H9 (cell line): ENCODE measurements around the gene SELENOS. TPM values are rescaled to one million over a fixed set of nuclear protein-coding genes. Genes with fewer than 3 reads are reported as not detected.

Experiments used
- DNase-seq: peaks from one replicate; pipeline ENCODE4 v3.0.0-alpha.2; 2017
- H2AFZ ChIP-seq: one replicate; pipeline ENCODE4 v1.6.1; 2013; ENCODE audit warnings: mild to moderate bottlenecking, low read length, control low read depth, moderate library complexity
- H2AK5ac ChIP-seq: 2 replicates; pipeline ENCODE4 v1.6.1; 2013; ENCODE audit warnings: low read length, control low read depth, mixed read lengths; ENCODE audit not compliant: insufficient read length
- H2BK120ac ChIP-seq: one replicate; pipeline ENCODE4 v1.6.1; 2013; ENCODE audit warnings: low read depth, mild to moderate bottlenecking, low read length, control low read depth, inconsistent platforms; ENCODE audit not compliant: poor library complexity, severe bottlenecking
- H2BK12ac ChIP-seq: 2 replicates; pipeline ENCODE4 v1.6.1; 2013; ENCODE audit warnings: low read length, control low read depth, mixed read lengths, low read depth; ENCODE audit not compliant: insufficient read length
- H2BK15ac ChIP-seq: 2 replicates; pipeline ENCODE4 v1.6.1; 2013; ENCODE audit warnings: low read depth, low read length, control low read depth
- H2BK20ac ChIP-seq: one replicate; pipeline ENCODE4 v1.6.1; 2013; ENCODE audit warnings: low read depth, mild to moderate bottlenecking, low read length, control low read depth, inconsistent platforms; ENCODE audit not compliant: poor library complexity, severe bottlenecking
- H2BK5ac ChIP-seq: 2 replicates; pipeline ENCODE4 v1.6.1; 2013; ENCODE audit warnings: low read length, control low read depth, mixed read lengths; ENCODE audit not compliant: insufficient read length
- H3K14ac ChIP-seq: 2 replicates; pipeline ENCODE4 v1.6.1; 2013; ENCODE audit warnings: low read length, control low read depth; ENCODE audit not compliant: insufficient read depth
- H3K18ac ChIP-seq: 2 replicates; pipeline ENCODE4 v1.6.1; 2013; ENCODE audit warnings: low read depth, mild to moderate bottlenecking, mixed read lengths, low read length, control low read depth; ENCODE audit not compliant: insufficient read length
- H3K23ac ChIP-seq: 2 replicates; pipeline ENCODE4 v1.6.1; 2013; ENCODE audit warnings: low read length, control low read depth, mixed read lengths, low read depth; ENCODE audit not compliant: insufficient read length
- H3K23me2 ChIP-seq: 2 replicates; pipeline ENCODE4 v1.6.1; 2013; ENCODE audit warnings: low read depth, mild to moderate bottlenecking, mixed read lengths, low read length, control low read depth; ENCODE audit not compliant: insufficient read length, poor library complexity, severe bottlenecking
- H3K27ac ChIP-seq: 2 replicates; pipeline ENCODE4 v1.5.1; 2013; ENCODE audit warnings: low read length, control low read depth, mixed read lengths, low read depth; ENCODE audit not compliant: insufficient read length
- H3K27me3 ChIP-seq: 2 replicates; pipeline ENCODE4 v1.6.1; 2013; ENCODE audit warnings: low read length, control low read depth, inconsistent platforms; ENCODE audit not compliant: insufficient read depth
- H3K4ac ChIP-seq: 2 replicates; pipeline ENCODE4 v1.6.1; 2013; ENCODE audit warnings: low read depth, mild to moderate bottlenecking, control low read depth, inconsistent platforms, low read length, moderate library complexity
- H3K4me1 ChIP-seq: 2 replicates; pipeline ENCODE4 v1.6.1; 2013; ENCODE audit warnings: low read length, control low read depth, inconsistent platforms; ENCODE audit not compliant: insufficient read depth
- H3K4me2 ChIP-seq: 2 replicates; pipeline ENCODE4 v1.6.1; 2013; ENCODE audit warnings: low read length, control low read depth, mixed read lengths; ENCODE audit not compliant: insufficient read length, insufficient read depth
- H3K56ac ChIP-seq: 2 replicates; pipeline ENCODE4 v1.6.1; 2013; ENCODE audit warnings: low read depth, mild to moderate bottlenecking, mixed read lengths, low read length, control low read depth; ENCODE audit not compliant: insufficient read length
- H3K79me1 ChIP-seq: 2 replicates; pipeline ENCODE4 v1.6.1; 2013; ENCODE audit warnings: low read depth, mild to moderate bottlenecking, moderate library complexity, low read length, control low read depth, inconsistent platforms; ENCODE audit not compliant: insufficient read depth, poor library complexity, severe bottlenecking
- H3K79me2 ChIP-seq: 2 replicates; pipeline ENCODE4 v1.6.1; 2013; ENCODE audit warnings: low read length, control low read depth, inconsistent platforms; ENCODE audit not compliant: insufficient read depth
- H3K9ac ChIP-seq: 2 replicates; pipeline ENCODE4 v1.6.1; 2013; ENCODE audit warnings: low read length, control low read depth, mixed read lengths; ENCODE audit not compliant: insufficient read length; ENCODE audit errors: extremely low read depth
- H3K9me3 ChIP-seq: one replicate; pipeline ENCODE4 v1.6.1; 2013; ENCODE audit warnings: low read depth, low read length, inconsistent platforms; ENCODE audit not compliant: control insufficient read depth
- H3T11ph ChIP-seq: one replicate; pipeline ENCODE4 v1.6.1; 2013; ENCODE audit warnings: mild to moderate bottlenecking, low read length, control low read depth, inconsistent platforms
- H4K20me1 ChIP-seq: one replicate; pipeline ENCODE4 v1.6.1; 2013; ENCODE audit not compliant: control insufficient read depth, insufficient read length, insufficient read depth
- H4K5ac ChIP-seq: 2 replicates; pipeline ENCODE4 v1.6.1; 2013; ENCODE audit warnings: low read depth, mild to moderate bottlenecking, mixed read lengths, low read length, control low read depth; ENCODE audit not compliant: insufficient read length
- H4K8ac ChIP-seq: replicated peaks from 2 replicates; pipeline ENCODE4 v1.6.1; 2013; ENCODE audit warnings: low read length, control low read depth, mixed read lengths, low read depth; ENCODE audit not compliant: insufficient read length
- H4K91ac ChIP-seq: 2 replicates; pipeline ENCODE4 v1.6.1; 2013; ENCODE audit warnings: low read depth, mild to moderate bottlenecking, moderate library complexity, mixed read lengths, low read length, control low read depth; ENCODE audit not compliant: insufficient read length
- H3K27ac Mint-ChIP-seq, 3 experiments: 2 replicates in 2 of 3; 3 replicates in 1 of 3; pipeline ENCODE4 v1.8.0; 2020 to 2021; ENCODE audit warnings: mixed read lengths in 3 of 3, mild to moderate bottlenecking in 1 of 3, moderate library complexity in 1 of 3
- H3K27me3 Mint-ChIP-seq: 2 replicates; pipeline ENCODE4 v1.8.0; 2021; ENCODE audit warnings: low read depth, mild to moderate bottlenecking, moderate library complexity, mixed read lengths
- H3K36me3 Mint-ChIP-seq, 3 experiments: 2 replicates in 2 of 3; 3 replicates in 1 of 3; pipeline ENCODE4 v1.8.0; 2020 to 2021; ENCODE audit warnings: low read depth in 3 of 3, mixed read lengths in 3 of 3; ENCODE audit not compliant: insufficient read depth in 1 of 3
- H3K4me1 Mint-ChIP-seq, 2 experiments: 2 replicates each; pipeline ENCODE4 v1.8.0; 2020; ENCODE audit warnings: mixed read lengths in 2 of 2
- H3K4me3 Mint-ChIP-seq, 2 experiments: 2 replicates in 1 of 2; 3 replicates in 1 of 2; pipeline ENCODE4 v1.8.0; 2020 to 2021; ENCODE audit warnings: mild to moderate bottlenecking in 2 of 2, mixed read lengths in 2 of 2, moderate library complexity in 1 of 2
- H3K9me3 Mint-ChIP-seq, 2 experiments: 2 replicates in 1 of 2; 3 replicates in 1 of 2; pipeline ENCODE4 v1.8.0; 2020; ENCODE audit warnings: mild to moderate bottlenecking in 2 of 2, mixed read lengths in 2 of 2, moderate library complexity in 1 of 2
- WGBS: extraction: QIAGEN DNeasy Blood & Tissue Kit; methylation state at CpG from one replicate; pipeline ENCODE4 v1.1.7; 2013; ENCODE audit warnings: missing lambda C conversion rate, low lambda C conversion rate, mixed read lengths; ENCODE audit not compliant: insufficient read length; ENCODE audit errors: extremely low coverage; 5-methylcytosine and 5-hydroxymethylcytosine counted together
- total RNA-seq: library from RNA; stranded (reverse); gene quantifications from 2 replicates; pipeline ENCODE4 v1.2.1, GENCODE V29; 2021
- TF ChIP-seq, protein P1 (sequence below): fragments of 200-600 bp; sonication (generic); conservative IDR thresholded peaks from 3 replicates; pipeline ENCODE4 v1.8.0; 2021; ENCODE audit warnings: antibody characterized with exemption, mild to moderate bottlenecking

Gene SELENOS
- total RNA-seq, 1 experiment from 2014 or later: 57.7 TPM

DNA sequence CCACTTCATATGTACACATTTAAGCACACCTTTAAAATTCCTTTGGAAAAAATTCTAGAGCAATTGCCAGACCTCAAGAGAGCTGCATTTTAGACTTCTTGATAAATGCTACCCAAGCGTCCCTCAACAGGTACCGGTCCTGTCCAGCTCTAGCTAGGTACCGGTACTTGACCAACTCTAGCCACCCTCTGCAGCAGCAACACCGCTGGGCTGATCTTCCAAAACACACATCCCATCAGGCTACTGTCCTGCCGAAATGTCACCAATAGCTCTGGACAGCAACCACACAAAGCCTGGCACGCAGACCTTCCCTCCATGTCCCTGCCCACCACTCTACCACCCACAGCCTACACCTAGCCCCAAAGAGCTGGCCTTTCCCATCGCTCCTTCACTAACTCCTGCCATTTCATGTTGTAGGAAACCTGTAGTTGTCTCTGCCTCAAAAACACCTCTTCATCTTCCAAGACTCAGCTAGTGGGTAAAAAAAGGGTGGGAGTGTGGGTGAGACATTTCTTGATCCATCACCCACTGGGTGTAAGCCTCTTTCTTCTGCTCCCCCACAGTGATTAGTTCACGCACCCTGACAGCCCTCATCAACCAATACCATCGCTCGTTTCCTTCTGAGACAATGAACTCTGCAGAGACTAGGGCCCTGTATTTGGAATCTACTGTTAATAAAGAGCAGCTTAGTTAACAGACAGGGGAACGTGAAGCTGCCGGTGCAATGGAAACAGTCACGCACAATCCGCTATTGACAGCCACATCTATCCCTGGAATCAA is 32.2 kb downstream of the SELENOS start:
- no peak overlapping the region for H3K14ac ChIP-seq
- WGBS: no CpG with 5 or more reads among the region's 14 CpGs
- no peak overlapping the region for H3K18ac ChIP-seq
- H3K9ac ChIP-seq: no peak overlapping the region
- H3K23ac ChIP-seq: no peak overlapping the region
- peaks cover 5% of the 10 kb centered on the region for H4K20me1 ChIP-seq
- H3K9me3 ChIP-seq: no peaks in the 10 kb centered on the region
- H3K79me2 ChIP-seq: peaks cover 77% of the 10 kb centered on the region
- H3K27me3 ChIP-seq: no peaks in the 10 kb centered on the region
- no peak overlapping the region for H3T11ph ChIP-seq
- peaks cover 58 to 69% of the 10 kb centered on the region in 2 experiments for H3K4me1 Mint-ChIP-seq
- TF ChIP-seq, protein P1, sequence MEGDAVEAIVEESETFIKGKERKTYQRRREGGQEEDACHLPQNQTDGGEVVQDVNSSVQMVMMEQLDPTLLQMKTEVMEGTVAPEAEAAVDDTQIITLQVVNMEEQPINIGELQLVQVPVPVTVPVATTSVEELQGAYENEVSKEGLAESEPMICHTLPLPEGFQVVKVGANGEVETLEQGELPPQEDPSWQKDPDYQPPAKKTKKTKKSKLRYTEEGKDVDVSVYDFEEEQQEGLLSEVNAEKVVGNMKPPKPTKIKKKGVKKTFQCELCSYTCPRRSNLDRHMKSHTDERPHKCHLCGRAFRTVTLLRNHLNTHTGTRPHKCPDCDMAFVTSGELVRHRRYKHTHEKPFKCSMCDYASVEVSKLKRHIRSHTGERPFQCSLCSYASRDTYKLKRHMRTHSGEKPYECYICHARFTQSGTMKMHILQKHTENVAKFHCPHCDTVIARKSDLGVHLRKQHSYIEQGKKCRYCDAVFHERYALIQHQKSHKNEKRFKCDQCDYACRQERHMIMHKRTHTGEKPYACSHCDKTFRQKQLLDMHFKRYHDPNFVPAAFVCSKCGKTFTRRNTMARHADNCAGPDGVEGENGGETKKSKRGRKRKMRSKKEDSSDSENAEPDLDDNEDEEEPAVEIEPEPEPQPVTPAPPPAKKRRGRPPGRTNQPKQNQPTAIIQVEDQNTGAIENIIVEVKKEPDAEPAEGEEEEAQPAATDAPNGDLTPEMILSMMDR: no peak
- H3K27ac Mint-ChIP-seq: peak overlapping the region in 1 of 3 experiments; percentile 8; a peak in 1 of 7 replicates
- no peak overlapping the region for H3K4me2 ChIP-seq
- H2AK5ac ChIP-seq: no peak overlapping the region
- no peak overlapping the region for H4K8ac ChIP-seq
- H3K27ac ChIP-seq: no peak overlapping the region
- H2BK120ac ChIP-seq: no peak overlapping the region
- H2BK20ac ChIP-seq: no peak overlapping the region
- H3K36me3 Mint-ChIP-seq: peaks cover 4 to 14% (median 8%) of the 10 kb centered on the region in 3 experiments; a peak in 6 of 7 replicates
- H3K27me3 Mint-ChIP-seq: no peaks in the 10 kb centered on the region
- H3K56ac ChIP-seq: no peak overlapping the region
- no peak overlapping the region for H2BK12ac ChIP-seq
- DNase-seq: no peak
- H3K4me3 Mint-ChIP-seq: no peak overlapping the region
- no peak overlapping the region for H2AFZ ChIP-seq
- peaks cover 6% of the 10 kb centered on the region for H3K79me1 ChIP-seq
- H4K91ac ChIP-seq: no peak overlapping the region
- H2BK15ac ChIP-seq: no peak overlapping the region
- H2BK5ac ChIP-seq: no peak overlapping the region
- no peak overlapping the region for H4K5ac ChIP-seq
- H3K4ac ChIP-seq: no peak overlapping the region
- H3K9me3 Mint-ChIP-seq: no peaks in the 10 kb centered on the region
- H3K23me2 ChIP-seq: no peaks in the 10 kb centered on the region
- peaks cover 11% of the 10 kb centered on the region for H3K4me1 ChIP-seq
